Esophagus muscularis mucosa (tissue), 3 donors: ENCODE data around the gene PAEP.

Experiments used
- CTCF ChIP-seq, 3 experiments: fragments of 200-600 bp in 2 of 3; fragments of 450-650 bp in 1 of 3; sonication (generic) in 2 of 3; IDR thresholded peaks; one replicate each; pipeline ENCODE4 v1.5.1; 2017 to 2019; ENCODE audit warnings: antibody characterized with exemption in 3 of 3, mild to moderate bottlenecking in 2 of 3, moderate library complexity in 1 of 3
- POLR2A ChIP-seq: fragments of 450-650 bp; IDR thresholded peaks from one replicate; pipeline ENCODE4 v1.6.1; 2017; ENCODE audit warnings: antibody characterized with exemption, moderate library complexity, mild to moderate bottlenecking, low read depth

GRCh38 chr9:135612981-135613910, 51.7 kb downstream of the PAEP start:
- TF ChIP-seq CTCF (IDR thresholded peaks at IDR 0.05) (no peak), POLR2A (no peak)
